Measurements from ENCODE around the gene RTTN. TPM values are rescaled to one million over a fixed set of nuclear protein-coding genes. Genes with fewer than 3 reads are reported as not detected.

The RTTN gene
- total RNA-seq, 1 experiment from 2014 or later, result 21.5 TPM

- TF ChIP-seq GTF2I (CRISPR knock-in tag; conservative IDR thresholded peaks at IDR 0.05) (no peak), NR3C1 (CRISPR knock-in tag; conservative IDR thresholded peaks at IDR 0.05; ENCODE audit: low read depth) (no peak)
- TF ChIP-seq, protein P1, sequence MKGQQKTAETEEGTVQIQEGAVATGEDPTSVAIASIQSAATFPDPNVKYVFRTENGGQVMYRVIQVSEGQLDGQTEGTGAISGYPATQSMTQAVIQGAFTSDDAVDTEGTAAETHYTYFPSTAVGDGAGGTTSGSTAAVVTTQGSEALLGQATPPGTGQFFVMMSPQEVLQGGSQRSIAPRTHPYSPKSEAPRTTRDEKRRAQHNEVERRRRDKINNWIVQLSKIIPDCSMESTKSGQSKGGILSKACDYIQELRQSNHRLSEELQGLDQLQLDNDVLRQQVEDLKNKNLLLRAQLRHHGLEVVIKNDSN (CRISPR knock-in tag; IDR thresholded peaks at IDR 0.05), result no peak
These were observed 236.0 kb downstream of the RTTN start (continued) for GRCh38 chr18:69969491-69969890.

DNA sequence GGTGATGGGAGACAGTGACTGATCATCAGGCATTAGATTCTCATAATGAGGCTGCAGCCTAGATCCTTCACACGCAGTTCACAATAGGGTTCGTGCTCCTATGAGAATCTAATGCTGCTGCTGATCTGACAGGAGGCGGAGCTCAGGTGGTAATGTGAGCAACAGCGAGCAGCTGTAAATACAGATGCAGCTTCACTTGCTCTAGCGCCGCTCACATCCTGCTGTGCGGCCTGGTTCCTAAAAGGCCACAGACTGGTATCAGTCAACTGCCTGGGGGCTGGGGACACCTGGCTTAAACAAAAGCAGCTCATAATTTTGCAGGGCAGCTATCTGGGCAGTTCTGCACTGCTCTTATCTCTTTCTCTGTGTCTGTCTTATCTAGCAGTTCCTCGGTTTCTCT is 237.4 kb downstream of the RTTN start:
- peaks cover 15% of the 10 kb centered on the region for H3K9me3 Mint-ChIP-seq
- ChIA-PET POLR2A (no interaction called here), CTCF (interaction anchor here (1.0 kb wide), 1 partner anchor 9 kb away, joined by 7 read pairs; no protein-coding TSS in a partner anchor)
- H3K36me3 Mint-ChIP-seq, result peaks cover 3% of the 10 kb centered on the region
- H3K27ac Mint-ChIP-seq, result no peak overlapping the region
- TF ChIP-seq NFE2L1 (CRISPR knock-in tag; IDR thresholded peaks at IDR 0.05) (no peak), NFYB (CRISPR knock-in tag; conservative IDR thresholded peaks at IDR 0.05; ENCODE audit: low read depth) (no peak), STAT6 (CRISPR knock-in tag; conservative IDR thresholded peaks at IDR 0.05; ENCODE audit: low read depth) (no peak), ATF2 (CRISPR knock-in tag; IDR thresholded peaks at IDR 0.05; ENCODE audit: borderline replicate concordance, low read depth) (no peak)
- no peak overlapping the region for H3K4me3 Mint-ChIP-seq
- DNase-seq (ENCODE audit: low spot score) (peak; percentile 30), ATAC-seq (peak; percentile 65)
- H3K4me1 Mint-ChIP-seq, result peaks cover 8% of the 10 kb centered on the region
- H3K27me3 Mint-ChIP-seq (ENCODE audit: low read depth), result no peaks in the 10 kb centered on the region

GRCh38 chr18:69963196-69963595 is 242.3 kb downstream of the RTTN start:
- DNase-seq (ENCODE audit: low spot score) (no peak), ATAC-seq (no peak)
- Mint-ChIP-seq H3K4me3 (no peak overlapping the region), H3K36me3 (no peaks in the 10 kb centered on the region), H3K9me3 (no peaks in the 10 kb centered on the region), H3K4me1 (peaks cover 7% of the 10 kb centered on the region; the same call in 1 of the 2 replicates), H3K27ac (no peak overlapping the region), H3K27me3 (ENCODE audit: low read depth) (no peaks in the 10 kb centered on the region)
- ChIA-PET POLR2A (no interaction called here), CTCF (no interaction called here)
- TF ChIP-seq TCF7 (CRISPR knock-in tag; IDR thresholded peaks at IDR 0.05; ENCODE audit: low read depth) (no peak), IRF1 (CRISPR knock-in tag; IDR thresholded peaks at IDR 0.05) (no peak), NR3C1 (CRISPR knock-in tag; conservative IDR thresholded peaks at IDR 0.05; ENCODE audit: low read depth) (no peak), ARID4B (CRISPR knock-in tag; IDR thresholded peaks at IDR 0.05; ENCODE audit: borderline replicate concordance) (no peak), CREM (CRISPR knock-in tag; IDR thresholded peaks at IDR 0.05) (no peak), ZBTB21 (CRISPR knock-in tag; IDR thresholded peaks at IDR 0.05; ENCODE audit: borderline replicate concordance) (no peak), HMGA2 (CRISPR knock-in tag; IDR thresholded peaks at IDR 0.05) (no peak), HMGXB4 (CRISPR knock-in tag; IDR thresholded peaks at IDR 0.05) (no peak), FOXP4 (CRISPR knock-in tag; IDR thresholded peaks at IDR 0.05) (no peak), NR1H2 (CRISPR knock-in tag; IDR thresholded peaks at IDR 0.05) (no peak), ATF6 (CRISPR knock-in tag; IDR thresholded peaks at IDR 0.05) (no peak)
